Transverse colon (tissue), 4 donors: ENCODE data around the gene ACBD6. TPM values are rescaled to one million over a fixed set of nuclear protein-coding genes. Genes with fewer than 3 reads are reported as not detected.

Experiments used
- DNase-seq: peaks from one replicate; pipeline ENCODE4 v3.0.0-alpha.2; 2019
- H3K27ac ChIP-seq, 4 donors: fragments of 200-600 bp; sonication (generic); 2 replicates each; pipeline ENCODE4 v1.5.1; 2016 to 2018; ENCODE audit warnings: inconsistent platforms in 4 of 4
- H3K27me3 ChIP-seq: fragments of 200-600 bp; sonication (generic); 2 replicates; pipeline ENCODE4 v1.5.1; 2017; ENCODE audit warnings: inconsistent platforms
- H3K36me3 ChIP-seq, 4 donors: fragments of 200-600 bp; sonication (generic); 2 replicates each; pipeline ENCODE4 v1.5.1; 2017 to 2019; ENCODE audit warnings: inconsistent platforms in 4 of 4
- H3K4me1 ChIP-seq, 4 donors: fragments of 200-600 bp; sonication (generic); 2 replicates each; pipeline ENCODE4 v1.5.1; 2017 to 2020; ENCODE audit warnings: inconsistent platforms in 4 of 4
- H3K4me3 ChIP-seq, 4 donors: fragments of 200-600 bp; sonication (generic); 1 replicate in 1 of 4; 2 replicates in 3 of 4; pipeline versions ENCODE4 v1.5.1 to v1.6.1; 2017 to 2019; ENCODE audit warnings: inconsistent platforms in 4 of 4
- H3K9me3 ChIP-seq, 2 donors: fragments of 200-600 bp; sonication (generic); 2 replicates each; pipeline ENCODE4 v1.5.1; 2017 to 2019; ENCODE audit warnings: inconsistent platforms in 2 of 2
- EP300 ChIP-seq: sonication (generic); formaldehyde crosslinking; IDR thresholded peaks from one replicate; pipeline ENCODE4 v1.6.1; 2017; ENCODE audit warnings: antibody characterized with exemption, low read depth
- POLR2A ChIP-seq: fragments of 450-650 bp; IDR thresholded peaks from one replicate; pipeline ENCODE4 v1.6.1; 2016; ENCODE audit warnings: antibody characterized with exemption, mild to moderate bottlenecking, moderate library complexity
- POLR2AphosphoS5 ChIP-seq, 3 donors: sonication (generic); formaldehyde crosslinking; IDR thresholded peaks; one replicate each; pipeline ENCODE4 v1.6.1; 2016; ENCODE audit warnings: antibody characterized with exemption in 3 of 3
- WGBS, 2 donors: methylation state at CpG; one replicate each; pipeline ENCODE4 v1.1.5; 2018; ENCODE audit warnings: low coverage in 1 of 2; 5-methylcytosine and 5-hydroxymethylcytosine counted together
- in situ Hi-C, 4 donors: fragments of 200-750 bp; cut with MboI; loops; one replicate each; pipeline versions ENCODE4 v1.15.0 to v1.15.1; 2017; ENCODE audit warnings: low sequenced_read_pairs in 3 of 4, low pct_ligation_motif_present in 1 of 4, low pct_unique_long_range_greater_than_20kb in 1 of 4
- intact Hi-C: fragments of 100-400 bp; cut with DNase I; formaldehyde crosslinking; loops from one replicate; pipeline ENCODE4 v1.15.1; 2023; ENCODE audit warnings: low total_unique reads
- total RNA-seq, 4 donors: library from RNA; depleted of rRNA; stranded (reverse); fragments of >200 nt; gene quantifications; one replicate each; pipeline ENCODE4 v1.1.0, GENCODE V29; 2016
- TF ChIP-seq, protein P1 (sequence below), 5 experiments: fragments of 200-600 bp in 3 of 5; fragments of 450-650 bp in 2 of 5; sonication (generic) in 3 of 5; IDR thresholded peaks; 1 replicate in 2 of 5; 2 replicates in 3 of 5; pipeline ENCODE4 v1.5.1; 2016 to 2017; ENCODE audit warnings: antibody characterized with exemption in 5 of 5, inconsistent platforms in 3 of 5, mild to moderate bottlenecking in 2 of 5, moderate library complexity in 1 of 5

The ACBD6 gene
- total RNA-seq, 4 donors from 2014 or later = 9.7 to 48.4 (median 38.6) TPM

GRCh38 chr1:180380259-180381183 is 121.9 kb downstream of the ACBD6 start:
- Histone ChIP-seq H3K27ac (no peak overlapping the region), H3K27me3 (no peaks in the 10 kb centered on the region), H3K36me3 (no peaks in the 10 kb centered on the region), H3K9me3 (peaks cover 37% of the 10 kb centered on the region in 2 donors), H3K4me3 (no peak overlapping the region), H3K4me1 (no peaks in the 10 kb centered on the region)
- no peak for DNase-seq
- intact Hi-C loops (no loop called here), in situ Hi-C loops (no loop called here)
- 87 to 92% methylated on average over 3 of the region's 3 CpGs for WGBS, 2 donors
- TF ChIP-seq POLR2AphosphoS5 (IDR thresholded peaks at IDR 0.05) (no peak), EP300 (no peak), POLR2A (no peak)
- TF ChIP-seq, protein P1, sequence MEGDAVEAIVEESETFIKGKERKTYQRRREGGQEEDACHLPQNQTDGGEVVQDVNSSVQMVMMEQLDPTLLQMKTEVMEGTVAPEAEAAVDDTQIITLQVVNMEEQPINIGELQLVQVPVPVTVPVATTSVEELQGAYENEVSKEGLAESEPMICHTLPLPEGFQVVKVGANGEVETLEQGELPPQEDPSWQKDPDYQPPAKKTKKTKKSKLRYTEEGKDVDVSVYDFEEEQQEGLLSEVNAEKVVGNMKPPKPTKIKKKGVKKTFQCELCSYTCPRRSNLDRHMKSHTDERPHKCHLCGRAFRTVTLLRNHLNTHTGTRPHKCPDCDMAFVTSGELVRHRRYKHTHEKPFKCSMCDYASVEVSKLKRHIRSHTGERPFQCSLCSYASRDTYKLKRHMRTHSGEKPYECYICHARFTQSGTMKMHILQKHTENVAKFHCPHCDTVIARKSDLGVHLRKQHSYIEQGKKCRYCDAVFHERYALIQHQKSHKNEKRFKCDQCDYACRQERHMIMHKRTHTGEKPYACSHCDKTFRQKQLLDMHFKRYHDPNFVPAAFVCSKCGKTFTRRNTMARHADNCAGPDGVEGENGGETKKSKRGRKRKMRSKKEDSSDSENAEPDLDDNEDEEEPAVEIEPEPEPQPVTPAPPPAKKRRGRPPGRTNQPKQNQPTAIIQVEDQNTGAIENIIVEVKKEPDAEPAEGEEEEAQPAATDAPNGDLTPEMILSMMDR (IDR thresholded peaks at IDR 0.05) = no peak

GRCh38 chr1:180376800-180377199 is 125.6 kb downstream of the ACBD6 start:
- 92 to 95% methylated on average over 3 of the region's 3 CpGs for WGBS, 2 donors
- H3K27me3 ChIP-seq = no peaks in the 10 kb centered on the region
- TF ChIP-seq, protein P1 (IDR thresholded peaks at IDR 0.05) = no peak
- TF ChIP-seq POLR2A (no peak), POLR2AphosphoS5 (IDR thresholded peaks at IDR 0.05) (no peak), EP300 (no peak)
- intact Hi-C loops (no loop called here), in situ Hi-C loops (no loop called here)
- peaks cover 21 to 26% of the 10 kb centered on the region in 2 donors for H3K9me3 ChIP-seq
- H3K4me1 ChIP-seq = no peaks in the 10 kb centered on the region
- H3K36me3 ChIP-seq = no peaks in the 10 kb centered on the region
- H3K4me3 ChIP-seq = no peak overlapping the region
- H3K27ac ChIP-seq = no peak overlapping the region
- no peak for DNase-seq

DNA sequence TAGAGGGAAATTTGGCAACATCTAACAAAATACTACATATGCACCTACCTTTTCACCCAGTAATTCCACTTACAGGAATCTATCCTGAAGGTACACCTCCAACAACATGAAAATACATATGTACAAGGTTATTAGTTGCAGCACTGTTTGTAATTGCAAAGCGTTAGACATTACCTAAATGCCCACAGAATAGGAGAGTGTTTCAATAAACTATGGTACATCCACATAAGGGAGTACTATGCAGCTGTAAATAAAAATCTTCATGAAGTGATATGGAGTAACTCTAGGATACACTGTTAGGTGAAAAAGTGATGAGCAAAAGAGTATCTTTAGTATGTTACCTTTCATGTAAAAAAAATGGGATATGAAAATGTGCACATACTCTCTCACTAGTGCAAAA is 126.1 kb downstream of the ACBD6 start:
- no peak for TF ChIP-seq POLR2AphosphoS5 (IDR thresholded peaks at IDR 0.05)
- TF ChIP-seq EP300 = no peak
- TF ChIP-seq, protein P1 (IDR thresholded peaks at IDR 0.05) = no peak
- no peak for TF ChIP-seq POLR2A
- no peak for DNase-seq
- H3K36me3 ChIP-seq = no peaks in the 10 kb centered on the region
- WGBS, 2 donors = 97 to 100% methylated on average over 1 of the region's 1 CpG
- no peaks in the 10 kb centered on the region for H3K4me1 ChIP-seq
- intact Hi-C loops (no loop called here), in situ Hi-C loops (no loop called here)
- H3K27ac ChIP-seq = no peak overlapping the region
- H3K4me3 ChIP-seq = no peak overlapping the region
- H3K9me3 ChIP-seq = peaks cover 21 to 23% of the 10 kb centered on the region in 2 donors
- H3K27me3 ChIP-seq = no peaks in the 10 kb centered on the region

DNA sequence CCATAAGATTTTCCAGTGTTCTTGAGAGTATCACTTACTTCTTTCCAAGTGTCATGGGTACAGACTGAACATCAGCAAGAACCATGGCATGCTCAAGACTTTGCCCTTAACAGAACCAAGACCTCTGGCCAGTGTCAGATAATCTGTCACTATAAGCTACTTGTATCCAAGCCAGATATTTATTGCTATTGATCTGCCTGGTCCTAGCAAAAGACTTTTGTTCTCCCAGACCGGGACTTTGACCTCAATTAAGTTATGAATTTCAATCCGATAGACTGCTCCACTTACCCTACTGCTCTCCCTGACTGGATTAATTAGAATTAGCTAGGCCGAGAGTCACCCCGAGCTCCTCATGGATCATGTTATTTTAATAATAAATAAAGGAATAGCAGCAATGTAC is 129.6 kb downstream of the ACBD6 start:
- Histone ChIP-seq H3K4me1 (no peaks in the 10 kb centered on the region), H3K9me3 (no peaks in the 10 kb centered on the region), H3K27ac (no peak overlapping the region), H3K4me3 (no peak overlapping the region), H3K36me3 (no peaks in the 10 kb centered on the region), H3K27me3 (no peaks in the 10 kb centered on the region)
- in situ Hi-C loops = no loop called here
- intact Hi-C loops = no loop called here
- no peak for TF ChIP-seq POLR2A
- TF ChIP-seq POLR2AphosphoS5 (IDR thresholded peaks at IDR 0.05) = no peak
- TF ChIP-seq, protein P1 (IDR thresholded peaks at IDR 0.05) = no peak
- no peak for TF ChIP-seq EP300
- DNase-seq = no peak
- 76 to 93% methylated on average over 4 of the region's 4 CpGs for WGBS, 2 donors
